WI38 (cell line): Measurements from ENCODE around the gene ATAD3A.

Experiments used
- H3K4me3 ChIP-seq: 2 replicates; pipeline ENCODE4 v1.5.1; 2011; ENCODE audit warnings: low read depth, mild to moderate bottlenecking, control low read depth, low read length
- TF ChIP-seq, protein P1 (sequence below): IDR thresholded peaks from 2 replicates; pipeline ENCODE4 v1.5.1; 2012; ENCODE audit warnings: low read depth, mild to moderate bottlenecking, control low read depth, low read length

ATAD3A gene

DNA sequence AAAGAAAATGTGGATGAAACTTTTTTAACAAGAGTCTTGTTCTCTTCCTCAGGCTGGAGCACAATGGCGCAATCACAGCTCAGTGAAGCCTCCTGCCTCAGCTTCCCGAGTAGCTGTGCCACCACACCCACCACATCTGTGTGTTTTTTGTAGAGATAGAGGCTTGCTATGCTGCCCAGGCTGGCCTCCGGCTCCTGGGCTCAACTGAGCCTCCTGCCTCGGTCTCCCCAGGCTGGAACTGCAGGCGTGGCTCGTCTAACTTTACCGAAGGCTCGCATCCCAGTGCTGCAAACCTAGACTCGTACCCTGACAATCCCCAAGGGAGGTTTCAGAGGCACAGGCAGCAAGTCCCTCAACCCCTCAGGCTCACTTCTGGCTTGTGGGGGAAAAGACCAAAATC is 48.2 kb downstream of the ATAD3A start:
- TF ChIP-seq, protein P1, sequence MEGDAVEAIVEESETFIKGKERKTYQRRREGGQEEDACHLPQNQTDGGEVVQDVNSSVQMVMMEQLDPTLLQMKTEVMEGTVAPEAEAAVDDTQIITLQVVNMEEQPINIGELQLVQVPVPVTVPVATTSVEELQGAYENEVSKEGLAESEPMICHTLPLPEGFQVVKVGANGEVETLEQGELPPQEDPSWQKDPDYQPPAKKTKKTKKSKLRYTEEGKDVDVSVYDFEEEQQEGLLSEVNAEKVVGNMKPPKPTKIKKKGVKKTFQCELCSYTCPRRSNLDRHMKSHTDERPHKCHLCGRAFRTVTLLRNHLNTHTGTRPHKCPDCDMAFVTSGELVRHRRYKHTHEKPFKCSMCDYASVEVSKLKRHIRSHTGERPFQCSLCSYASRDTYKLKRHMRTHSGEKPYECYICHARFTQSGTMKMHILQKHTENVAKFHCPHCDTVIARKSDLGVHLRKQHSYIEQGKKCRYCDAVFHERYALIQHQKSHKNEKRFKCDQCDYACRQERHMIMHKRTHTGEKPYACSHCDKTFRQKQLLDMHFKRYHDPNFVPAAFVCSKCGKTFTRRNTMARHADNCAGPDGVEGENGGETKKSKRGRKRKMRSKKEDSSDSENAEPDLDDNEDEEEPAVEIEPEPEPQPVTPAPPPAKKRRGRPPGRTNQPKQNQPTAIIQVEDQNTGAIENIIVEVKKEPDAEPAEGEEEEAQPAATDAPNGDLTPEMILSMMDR: no peak

DNA sequence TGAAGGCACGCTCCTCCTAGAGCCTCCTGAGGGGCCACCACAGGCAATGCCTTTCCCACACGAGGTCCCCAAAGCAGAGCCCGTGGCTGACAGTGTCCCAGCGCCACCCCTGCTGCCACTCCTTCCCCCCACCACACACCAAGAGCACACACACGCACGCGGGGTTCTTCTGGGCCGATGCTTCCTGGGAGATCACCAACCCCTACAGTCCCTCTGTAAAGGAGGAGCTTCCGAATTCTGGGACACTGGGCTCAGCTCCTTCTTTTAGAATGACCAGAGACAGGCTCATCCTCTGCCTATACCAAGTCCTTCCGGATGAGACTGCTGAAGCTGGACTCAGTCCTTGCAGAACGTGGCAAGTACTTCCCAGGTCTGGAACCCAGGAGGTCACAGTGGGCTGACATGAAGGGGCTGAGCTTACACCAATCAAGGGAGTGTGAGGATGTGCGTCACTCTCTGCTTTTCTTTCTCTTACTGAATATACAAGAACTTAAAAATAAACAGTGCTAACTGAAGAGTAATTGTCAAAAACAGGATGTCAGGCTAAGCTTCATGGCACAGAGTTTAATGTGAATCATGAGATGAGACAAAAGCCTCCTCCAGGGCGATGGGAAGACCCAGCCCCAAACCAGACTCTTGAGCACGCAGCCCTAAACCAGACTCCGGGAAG is 50.0 kb downstream of the ATAD3A start:
- H3K4me3 ChIP-seq: no peak overlapping the region
- TF ChIP-seq, protein P1: no peak

More for the DNA sequence above, 48.2 kb downstream of the ATAD3A start:
- H3K4me3 ChIP-seq: no peak overlapping the region

DNA sequence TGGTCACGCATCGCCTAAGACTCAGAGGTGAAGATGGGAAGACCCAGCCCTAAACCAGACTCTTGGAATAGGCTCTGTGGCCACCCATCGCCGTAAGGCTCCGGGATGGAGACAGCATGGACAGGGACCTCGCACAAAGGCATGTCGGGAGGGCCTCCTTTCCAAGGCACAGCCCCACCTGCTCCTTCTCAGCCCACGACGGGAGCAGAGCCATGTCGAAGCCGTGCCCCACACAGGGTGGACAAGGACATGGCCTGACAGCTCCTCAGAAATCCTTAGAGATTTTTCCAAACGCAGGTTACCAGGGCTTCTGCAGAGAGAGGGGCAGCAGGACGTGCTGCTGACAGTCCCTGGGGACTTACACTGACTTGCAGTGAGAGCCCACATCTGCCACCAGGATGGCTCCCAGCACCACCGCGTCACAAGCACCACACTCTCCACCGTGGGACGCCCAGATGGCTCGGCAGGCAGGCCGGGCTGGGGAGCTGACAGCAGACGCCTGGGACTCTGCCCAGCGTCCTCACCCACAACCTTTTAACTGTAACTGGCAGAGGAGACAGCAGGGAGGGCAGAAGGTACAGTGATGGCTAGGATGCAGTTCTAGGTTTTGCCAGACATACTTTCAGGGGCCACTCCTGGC is 50.7 kb downstream of the ATAD3A start:
- TF ChIP-seq, protein P1: no peak
- no peak overlapping the region for H3K4me3 ChIP-seq

DNA sequence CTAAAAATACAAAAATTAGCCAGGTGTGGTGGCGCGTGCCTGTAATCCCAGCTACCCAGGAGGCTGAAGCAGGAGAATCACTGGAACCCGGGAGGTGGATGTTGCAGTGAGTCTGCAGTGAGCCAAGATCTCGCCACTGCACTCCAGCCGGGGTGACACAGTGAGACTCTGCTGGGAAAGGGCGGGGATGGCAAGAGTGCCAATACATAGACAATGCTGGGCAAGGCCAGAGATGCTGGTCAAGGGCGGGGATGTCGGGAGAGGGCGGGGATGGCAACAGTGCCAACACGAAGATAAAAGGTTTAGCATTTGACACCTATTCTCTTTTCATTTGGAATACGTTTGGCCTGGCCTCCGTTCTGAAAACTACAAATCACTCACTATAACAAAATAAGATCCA is 51.7 kb downstream of the ATAD3A start:
- H3K4me3 ChIP-seq: no peak overlapping the region
- TF ChIP-seq, protein P1: no peak

DNA sequence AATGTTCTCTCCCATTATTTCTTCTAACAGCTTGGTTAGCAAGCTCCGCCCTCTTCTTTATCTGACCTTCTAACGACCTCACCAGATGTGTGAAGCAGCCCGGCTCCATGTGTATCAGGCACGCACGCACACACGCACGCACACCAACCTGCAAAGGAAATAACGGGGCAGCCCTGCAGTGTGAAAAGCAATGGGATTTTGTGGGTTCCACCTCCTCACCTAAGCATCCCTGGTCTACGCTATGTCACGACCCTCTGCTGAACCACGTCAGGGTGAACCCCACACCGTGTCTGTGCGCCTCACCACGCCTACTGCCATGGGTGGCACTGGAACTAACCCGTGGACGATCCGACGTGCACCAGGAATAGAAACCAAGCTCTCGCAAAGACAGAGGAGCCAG is 52.3 kb downstream of the ATAD3A start:
- H3K4me3 ChIP-seq: no peak overlapping the region
- TF ChIP-seq, protein P1: no peak

DNA sequence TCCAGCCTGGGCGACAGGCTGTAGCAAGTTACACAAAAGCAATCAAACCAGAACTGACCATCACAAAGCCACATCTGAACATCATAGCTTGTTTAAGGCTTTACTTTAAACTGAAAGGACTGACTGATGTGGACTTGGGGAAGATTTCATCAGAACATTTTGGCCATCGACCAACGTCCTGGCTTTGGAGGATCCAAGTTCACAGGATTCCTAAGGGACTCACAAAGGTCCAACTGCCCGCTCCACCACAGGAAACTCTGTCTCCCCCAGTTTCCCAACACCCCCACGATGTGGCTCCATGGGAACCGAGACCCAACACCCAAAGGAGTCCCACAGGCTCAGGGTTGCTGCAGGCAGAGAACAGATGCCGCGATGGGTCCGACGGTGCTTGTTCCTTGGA is 53.4 kb downstream of the ATAD3A start:
- TF ChIP-seq, protein P1: no peak
- no peak overlapping the region for H3K4me3 ChIP-seq

DNA sequence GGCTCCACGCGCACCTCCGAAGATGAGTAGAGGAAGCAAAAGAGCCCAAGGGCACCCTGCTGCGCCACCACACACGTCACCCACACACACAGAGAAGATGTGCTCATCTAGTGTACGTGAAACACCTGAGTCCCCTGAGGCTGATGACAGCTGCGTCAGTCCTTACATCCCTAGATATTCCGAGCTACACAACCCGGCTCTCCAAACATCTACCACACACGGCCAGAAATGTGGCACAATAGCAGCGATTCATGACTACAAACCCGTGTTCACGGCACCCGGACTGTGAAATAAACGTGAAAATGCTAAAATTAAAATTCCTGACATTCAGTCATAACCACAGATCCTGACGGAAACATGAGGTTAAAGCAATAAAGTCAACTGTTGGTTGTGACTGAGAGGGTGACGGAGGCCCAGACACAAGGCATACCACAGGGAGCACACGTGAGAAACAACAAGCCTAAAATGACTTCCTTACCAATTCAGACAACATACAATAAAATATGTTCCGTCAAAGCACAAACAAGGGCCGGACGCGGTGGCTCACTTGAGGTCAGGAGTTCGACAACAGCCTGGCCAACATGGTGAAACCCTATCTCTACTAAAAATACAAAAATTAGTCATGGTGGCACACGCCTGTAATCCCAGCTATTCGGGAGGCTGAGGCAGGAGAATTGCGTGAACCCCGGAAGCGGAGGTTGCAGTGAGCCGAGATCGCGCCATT is 55.4 kb downstream of the ATAD3A start:
- no peak overlapping the region for H3K4me3 ChIP-seq
- TF ChIP-seq, protein P1: no peak
